GM12874 (cell line): Measurements from ENCODE around the gene LRRC10B.

ENCODE experiments used
- TF ChIP-seq, protein P1 (sequence below): IDR thresholded peaks from 2 replicates; pipeline ENCODE4 v1.5.1; 2011; ENCODE audit warnings: low read depth, mild to moderate bottlenecking, control low read depth, low read length, moderate library complexity; ENCODE audit not compliant: insufficient read depth

The LRRC10B gene

GRCh38 chr11:61529537-61530225 lies 21.1 kb downstream of the LRRC10B start:
- TF ChIP-seq, protein P1, sequence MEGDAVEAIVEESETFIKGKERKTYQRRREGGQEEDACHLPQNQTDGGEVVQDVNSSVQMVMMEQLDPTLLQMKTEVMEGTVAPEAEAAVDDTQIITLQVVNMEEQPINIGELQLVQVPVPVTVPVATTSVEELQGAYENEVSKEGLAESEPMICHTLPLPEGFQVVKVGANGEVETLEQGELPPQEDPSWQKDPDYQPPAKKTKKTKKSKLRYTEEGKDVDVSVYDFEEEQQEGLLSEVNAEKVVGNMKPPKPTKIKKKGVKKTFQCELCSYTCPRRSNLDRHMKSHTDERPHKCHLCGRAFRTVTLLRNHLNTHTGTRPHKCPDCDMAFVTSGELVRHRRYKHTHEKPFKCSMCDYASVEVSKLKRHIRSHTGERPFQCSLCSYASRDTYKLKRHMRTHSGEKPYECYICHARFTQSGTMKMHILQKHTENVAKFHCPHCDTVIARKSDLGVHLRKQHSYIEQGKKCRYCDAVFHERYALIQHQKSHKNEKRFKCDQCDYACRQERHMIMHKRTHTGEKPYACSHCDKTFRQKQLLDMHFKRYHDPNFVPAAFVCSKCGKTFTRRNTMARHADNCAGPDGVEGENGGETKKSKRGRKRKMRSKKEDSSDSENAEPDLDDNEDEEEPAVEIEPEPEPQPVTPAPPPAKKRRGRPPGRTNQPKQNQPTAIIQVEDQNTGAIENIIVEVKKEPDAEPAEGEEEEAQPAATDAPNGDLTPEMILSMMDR, result no peak

DNA sequence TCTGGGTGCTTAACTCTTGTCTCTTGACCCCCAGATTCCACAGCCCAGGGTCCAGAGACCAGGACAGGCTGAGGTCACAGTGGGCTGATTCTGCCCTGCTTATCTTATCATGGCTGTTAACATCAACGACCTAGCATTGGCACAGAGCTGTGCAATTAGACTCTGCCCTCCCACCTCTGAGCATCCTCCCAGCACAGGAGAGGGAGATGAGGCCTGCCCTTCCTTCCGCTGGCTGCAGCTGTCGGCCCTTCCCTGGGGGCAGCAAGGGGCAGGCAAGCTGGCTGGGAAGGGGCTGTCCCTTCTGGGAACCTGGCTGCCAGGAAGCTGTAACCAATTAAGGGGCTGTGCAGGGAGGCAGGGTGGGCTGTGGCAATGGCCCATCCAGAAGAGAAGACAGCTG lies 22.5 kb downstream of the LRRC10B start:
- TF ChIP-seq, protein P1, result no peak

GRCh38 chr11:61532134-61533038 lies 23.8 kb downstream of the LRRC10B start:
- TF ChIP-seq, protein P1, result peak; percentile 97

DNA sequence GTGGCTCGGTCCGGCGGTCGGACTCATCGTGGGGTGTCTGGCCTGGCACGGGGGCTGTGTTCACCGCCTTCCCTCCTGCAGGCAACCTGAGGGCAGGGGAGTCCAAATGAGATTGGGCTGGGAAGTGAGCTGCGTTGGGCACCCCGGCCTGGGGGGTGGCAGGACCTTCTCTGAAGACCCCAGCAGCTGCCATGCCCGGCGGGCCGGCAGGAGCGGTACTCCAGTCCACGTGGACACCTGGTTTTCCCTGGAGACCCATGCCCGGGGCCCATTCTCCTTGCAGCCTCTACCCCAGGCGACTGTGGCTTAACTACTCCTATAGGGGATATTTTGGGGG lies 24.5 kb downstream of the LRRC10B start:
- TF ChIP-seq, protein P1, result no peak

DNA sequence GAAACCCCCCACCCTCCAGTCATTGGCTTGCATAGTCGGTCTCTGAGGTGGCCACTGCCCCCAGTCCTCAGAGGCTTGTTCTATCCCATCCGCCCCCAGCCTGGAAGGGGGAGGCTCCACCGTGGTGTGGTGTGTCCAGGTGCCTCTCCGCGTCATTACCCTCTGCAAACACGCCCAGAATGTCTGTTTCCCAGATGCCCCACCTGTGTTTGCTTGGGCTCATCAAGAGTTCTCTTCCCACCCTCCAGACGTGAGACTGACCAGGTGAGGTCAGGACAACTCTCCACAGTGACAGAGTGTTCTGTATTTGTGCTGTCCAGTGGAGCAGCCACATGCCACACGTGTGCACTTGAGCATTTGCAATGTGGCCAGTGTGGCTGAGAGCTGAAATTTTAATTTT lies 24.9 kb downstream of the LRRC10B start:
- TF ChIP-seq, protein P1, result no peak

- TF ChIP-seq, protein P1, result no peak
Observed at GRCh38 chr11:61534025-61534932, 25.7 kb downstream of the LRRC10B start.
